ENCODE data around the gene KRTAP4-3.
"Not testable (repeated sequence)": the region's sequence is repeated elsewhere in the genome, so short reads cannot be mapped to it uniquely, and the experiment has no call there.

KRTAP4-3 gene

DNA sequence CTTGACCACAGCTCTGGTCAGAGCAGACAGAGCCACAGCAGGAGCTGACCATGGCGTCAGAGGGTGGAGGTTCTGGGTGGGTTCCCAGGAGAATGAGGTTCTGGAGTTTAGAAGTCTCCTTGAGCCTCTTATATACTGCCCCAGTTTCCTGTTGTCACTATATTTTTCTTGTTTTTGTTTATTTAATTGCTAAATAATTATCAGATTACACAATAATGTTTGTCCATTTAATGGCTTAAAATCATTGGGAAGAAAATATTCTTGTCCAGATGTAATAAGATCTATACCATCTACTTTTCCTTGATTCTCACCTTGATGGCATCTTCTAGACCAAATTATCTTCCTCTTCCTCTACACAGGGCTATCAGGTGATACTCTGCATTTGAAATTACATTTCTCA is at the start of gene KRTAP4-3:
Gene KRTAP4-3 (minus strand): TSS at position 101 of the 400 bp plus-strand sequence. CDS start 49 bp downstream, at position 52.
- DNase-seq (ENCODE audit: low read depth in 2 of 2), result no peak

DNA sequence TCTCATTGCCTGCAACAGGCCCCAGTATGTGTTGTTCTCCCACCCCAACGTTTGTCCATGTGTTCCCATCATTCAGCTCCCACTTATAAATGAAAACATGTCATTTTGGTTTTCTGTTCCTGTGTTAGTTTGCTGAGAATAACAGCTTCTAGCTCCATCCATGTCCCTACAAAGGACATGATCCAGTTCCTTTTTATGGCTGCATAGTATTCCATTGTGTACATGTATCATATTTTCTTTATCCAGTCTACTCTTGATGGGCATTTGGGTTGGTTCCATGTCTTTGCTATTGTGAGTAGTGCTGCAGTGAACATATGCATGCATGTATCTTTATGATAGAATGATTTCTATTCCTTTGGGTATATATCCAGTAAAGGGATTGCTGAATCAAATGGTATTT is 47.7 kb upstream of the KRTAP4-3 start:
- no peak for DNase-seq (ENCODE audit: low read depth in 2 of 2)

DNA sequence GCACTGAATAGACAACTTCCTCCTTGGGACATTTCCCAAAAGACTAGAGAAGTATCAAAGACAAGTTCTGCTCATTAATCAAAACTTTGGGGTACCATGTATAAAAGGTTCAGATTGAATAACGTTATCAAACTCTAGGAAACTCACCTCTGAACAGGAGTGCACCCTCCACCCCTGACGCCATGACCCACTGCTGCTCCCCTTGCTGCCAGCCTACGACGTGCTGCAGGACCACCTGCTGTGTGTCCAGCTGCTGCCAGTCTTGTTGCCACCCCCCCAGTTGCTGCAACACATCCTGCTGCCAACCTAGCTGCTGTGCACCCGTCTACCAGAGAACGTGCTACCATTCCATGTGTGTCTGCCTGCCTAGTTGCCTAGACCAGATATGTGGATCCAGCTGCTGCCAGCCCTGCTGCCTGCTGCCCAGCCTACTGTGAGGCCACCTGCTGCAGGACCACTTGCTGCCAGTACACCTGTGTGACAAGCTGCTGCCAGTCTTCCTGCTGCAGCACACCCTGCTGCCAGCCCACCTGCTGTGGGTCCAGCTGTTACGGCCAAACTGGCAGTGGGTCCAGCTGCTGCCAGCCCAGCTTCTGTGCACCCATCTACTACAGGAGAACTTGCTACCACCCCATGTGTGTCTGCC is 44.6 kb upstream of the KRTAP4-3 start:
- no peak for DNase-seq (ENCODE audit: low read depth in 2 of 2)

- no peak for DNase-seq (ENCODE audit: low read depth in 2 of 2)
Measured at GRCh38 chr17:41211845-41212466, 43.9 kb upstream of the KRTAP4-3 start.

- DNase-seq (ENCODE audit: low read depth in 2 of 2), result no peak
Measured at GRCh38 chr17:41199421-41200078, 31.5 kb upstream of the KRTAP4-3 start.

DNA sequence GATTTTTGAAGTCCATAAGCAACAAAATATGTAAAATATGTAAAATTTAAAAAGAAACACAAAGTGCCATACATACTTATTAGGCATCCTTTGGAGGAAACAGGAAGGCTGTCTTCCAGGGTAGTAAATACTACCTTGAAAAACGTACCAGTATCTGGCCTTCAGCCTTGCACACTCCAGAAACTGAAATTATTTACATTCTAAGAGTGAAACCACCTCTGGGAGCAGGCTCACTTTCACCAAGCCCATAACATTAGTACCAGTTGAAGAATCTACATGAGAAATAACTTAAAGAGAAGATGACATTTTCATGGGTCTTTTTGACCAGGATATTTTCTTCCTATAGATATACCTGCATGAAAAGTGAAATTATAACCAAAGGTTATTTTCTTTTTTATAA is 28.0 kb upstream of the KRTAP4-3 start:
- no peak for DNase-seq (ENCODE audit: low read depth in 2 of 2)

DNA sequence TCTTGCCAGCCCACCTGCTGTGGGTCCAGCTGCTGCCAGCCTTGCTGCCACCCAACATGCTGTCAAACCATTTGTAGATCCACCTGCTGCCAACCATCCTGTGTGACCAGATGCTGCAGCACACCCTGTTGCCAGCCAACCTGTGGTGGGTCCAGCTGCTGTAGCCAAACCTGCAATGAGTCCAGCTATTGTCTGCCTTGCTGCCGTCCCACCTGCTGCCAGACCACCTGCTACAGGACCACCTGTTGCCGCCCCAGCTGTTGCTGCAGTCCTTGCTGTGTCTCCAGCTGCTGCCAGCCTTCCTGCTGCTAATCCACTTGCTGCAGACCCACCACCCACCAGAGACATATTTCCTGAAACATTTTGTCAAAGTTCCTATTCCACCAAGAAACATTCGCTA is 22.3 kb upstream of the KRTAP4-3 start:
- DNase-seq (ENCODE audit: low read depth in 2 of 2), result no peak

DNA sequence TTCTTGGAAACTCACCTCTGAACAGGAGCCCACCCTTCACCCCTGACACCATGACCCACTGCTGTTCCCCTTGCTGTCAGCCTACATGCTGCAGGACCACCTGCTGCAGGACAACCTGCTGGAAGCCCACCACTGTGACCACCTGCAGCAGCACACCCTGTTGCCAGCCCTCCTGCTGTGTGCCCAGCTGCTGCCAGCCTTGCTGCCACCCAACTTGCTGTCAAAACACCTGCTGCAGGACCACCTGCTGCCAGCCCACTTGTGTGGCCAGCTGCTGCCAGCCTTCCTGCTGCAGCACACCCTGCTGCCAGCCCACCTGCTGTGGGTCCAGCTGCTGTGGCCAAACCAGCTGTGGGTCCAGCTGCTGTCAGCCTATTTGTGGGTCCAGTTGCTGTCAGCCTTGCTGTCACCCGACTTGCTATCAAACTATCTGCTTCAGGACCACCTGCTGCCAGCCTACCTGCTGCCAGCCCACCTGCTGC is 21.9 kb upstream of the KRTAP4-3 start, which contains the start of gene KRTAP9-1:
Gene KRTAP9-1 (plus strand): TSS at position 51 of the 482 bp plus-strand sequence. CDS start 0 bp downstream, at position 51.
- not testable (repeated sequence) for DNase-seq (ENCODE audit: low read depth in 2 of 2)

DNA sequence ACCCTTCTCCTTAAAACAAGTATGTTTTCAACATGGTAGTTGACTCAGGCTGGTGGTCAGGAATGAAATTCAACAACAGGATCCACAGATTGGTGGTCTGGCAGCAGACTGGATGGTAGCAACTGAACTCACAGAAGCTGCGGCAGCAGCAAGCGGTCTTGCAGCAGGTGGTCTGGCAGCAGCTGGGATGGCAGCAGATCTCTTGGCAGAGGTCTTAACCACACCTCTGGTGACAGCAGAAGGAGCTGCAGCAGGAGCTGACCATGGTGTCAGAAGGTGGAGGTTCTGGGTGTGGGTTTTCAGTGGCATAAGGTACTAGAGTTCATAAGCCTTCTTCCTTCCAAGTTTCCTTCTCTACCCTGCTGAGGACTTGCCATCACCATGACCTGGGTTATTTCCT is 18.9 kb upstream of the KRTAP4-3 start:
- no peak for DNase-seq (ENCODE audit: low read depth in 2 of 2)

- DNase-seq (ENCODE audit: low read depth in 2 of 2), result no peak
Measured at GRCh38 chr17:41185001-41185400, 17.0 kb upstream of the KRTAP4-3 start.

GRCh38 chr17:41184480-41184961 is 16.5 kb upstream of the KRTAP4-3 start, which contains the start of gene KRTAP4-1:
Gene KRTAP4-1, minus strand, starts transcription at chr17:41184911. Its CDS starts 57 bp downstream, at chr17:41184854.
- DNase-seq (ENCODE audit: low read depth in 2 of 2), result no peak

GRCh38 chr17:41178843-41179616 is 11.0 kb upstream of the KRTAP4-3 start:
- no peak for DNase-seq (ENCODE audit: low read depth in 2 of 2)

DNA sequence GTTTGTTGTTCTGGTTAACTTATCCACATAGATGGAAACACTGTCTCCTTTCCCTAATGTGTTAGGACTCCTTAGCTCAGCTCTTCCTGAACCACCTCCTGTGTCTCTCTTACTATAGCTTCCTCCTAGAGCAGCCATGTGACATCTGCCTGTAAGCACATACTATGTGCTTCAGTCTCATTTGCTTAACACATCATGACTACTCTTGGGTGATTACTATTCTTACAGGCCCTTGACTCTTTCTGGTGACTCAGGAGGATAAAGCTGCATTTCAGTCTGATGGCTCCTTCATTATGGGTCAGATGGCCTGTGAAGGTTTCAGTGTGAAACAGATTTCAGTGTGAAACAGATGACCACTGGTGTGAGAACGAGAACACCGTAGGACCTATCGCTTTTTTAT is 10.3 kb upstream of the KRTAP4-3 start:
- DNase-seq (ENCODE audit: low read depth in 2 of 2), result no peak

DNA sequence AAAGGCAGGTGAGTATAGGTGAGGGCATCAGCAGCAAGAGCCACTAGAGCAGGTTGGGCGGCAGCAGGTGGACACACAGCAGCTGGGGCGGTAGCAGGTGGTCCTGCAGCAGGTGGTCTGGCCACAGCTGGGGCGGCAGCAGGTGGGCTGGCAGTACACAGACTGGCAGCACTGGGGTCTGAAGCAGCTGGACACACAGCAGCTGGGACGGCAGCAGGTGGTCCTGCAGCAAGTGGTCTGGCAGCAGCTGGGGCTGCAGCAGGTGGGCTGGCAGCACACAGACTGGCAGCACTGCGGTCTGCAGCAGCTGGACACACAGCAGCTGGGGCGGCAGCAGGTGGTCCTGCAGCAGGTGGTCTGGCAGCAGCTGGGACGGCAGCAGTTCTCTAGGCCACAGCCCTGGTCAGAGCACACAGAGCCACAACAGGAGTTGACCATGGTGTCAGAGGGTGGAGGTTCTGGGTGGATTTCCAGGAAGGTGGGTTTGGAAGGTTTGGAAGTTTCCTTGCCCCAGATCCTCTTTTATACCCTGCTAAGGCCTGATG is 9.8 kb upstream of the KRTAP4-3 start, which contains the start of gene KRTAP4-2:
Gene KRTAP4-2 (minus strand): TSS at position 495 of the 545 bp plus-strand sequence. CDS start 57 bp downstream, at position 438.
- no peak for DNase-seq (ENCODE audit: low read depth in 2 of 2)

DNA sequence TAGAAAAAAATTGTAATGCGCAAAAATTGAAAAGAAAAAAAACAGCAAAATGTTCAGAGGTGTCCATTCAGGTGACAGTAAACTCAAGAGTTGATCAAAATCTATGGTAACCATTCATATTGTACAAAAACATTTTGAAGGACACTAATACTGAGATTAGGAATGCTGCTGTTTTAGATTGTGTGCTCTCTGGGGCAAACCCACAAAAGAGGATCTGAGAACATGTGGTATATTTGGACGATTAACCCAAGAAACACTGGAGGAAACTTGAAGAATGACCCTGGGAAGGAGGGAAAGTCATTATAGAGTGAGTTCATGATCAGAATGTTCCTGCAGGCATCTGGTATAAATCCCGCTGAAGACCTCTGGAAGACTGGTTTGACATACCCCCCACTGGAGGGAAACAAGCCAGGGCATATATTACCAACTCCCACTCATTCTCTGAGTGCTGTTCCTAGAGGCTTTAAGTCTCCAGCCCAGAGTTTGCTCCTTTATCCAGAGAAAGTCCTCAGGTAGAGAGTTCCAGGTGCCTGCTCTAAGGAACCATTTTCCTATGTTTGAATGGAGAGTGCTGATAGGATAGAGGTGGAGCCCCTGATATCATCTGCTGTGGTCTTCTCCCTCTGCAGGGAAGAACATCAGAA is 8.8 kb upstream of the KRTAP4-3 start:
- DNase-seq (ENCODE audit: low read depth in 2 of 2), result no peak

DNA sequence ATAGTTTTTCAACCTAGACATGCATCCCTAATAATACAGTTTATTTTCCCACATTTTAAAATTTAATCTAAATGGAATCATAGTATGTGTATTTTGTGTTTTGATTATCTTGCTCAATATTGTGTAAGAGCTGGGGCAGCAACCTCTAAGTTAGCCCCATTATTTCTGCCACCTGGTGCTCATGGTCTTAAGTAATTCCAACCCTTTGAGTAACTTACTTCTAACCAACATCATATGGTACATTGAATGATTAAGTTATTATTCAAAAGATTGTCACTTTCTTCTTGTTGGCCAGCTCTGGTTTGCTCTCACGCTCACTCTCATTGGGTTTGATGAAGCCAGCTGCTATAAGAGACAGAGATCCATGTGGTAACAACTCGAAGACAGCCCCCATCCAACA is 3.9 kb upstream of the KRTAP4-3 start:
- DNase-seq (ENCODE audit: low read depth in 2 of 2), result no peak

GRCh38 chr17:41167561-41167960 is 460 bp downstream of the KRTAP4-3 start:
- no peak for DNase-seq (ENCODE audit: low read depth in 2 of 2)

- DNase-seq (ENCODE audit: low read depth in 2 of 2), result no peak
Measured at GRCh38 chr17:41163828-41164227, 4.2 kb downstream of the KRTAP4-3 start.

- no peak for DNase-seq (ENCODE audit: low read depth in 2 of 2)
Measured at GRCh38 chr17:41160648-41161047, 7.4 kb downstream of the KRTAP4-3 start, which contains the start of gene KRTAP4-4. Gene KRTAP4-4, minus strand, starts transcription at chr17:41160748. Its CDS starts 57 bp downstream, at chr17:41160691.

DNA sequence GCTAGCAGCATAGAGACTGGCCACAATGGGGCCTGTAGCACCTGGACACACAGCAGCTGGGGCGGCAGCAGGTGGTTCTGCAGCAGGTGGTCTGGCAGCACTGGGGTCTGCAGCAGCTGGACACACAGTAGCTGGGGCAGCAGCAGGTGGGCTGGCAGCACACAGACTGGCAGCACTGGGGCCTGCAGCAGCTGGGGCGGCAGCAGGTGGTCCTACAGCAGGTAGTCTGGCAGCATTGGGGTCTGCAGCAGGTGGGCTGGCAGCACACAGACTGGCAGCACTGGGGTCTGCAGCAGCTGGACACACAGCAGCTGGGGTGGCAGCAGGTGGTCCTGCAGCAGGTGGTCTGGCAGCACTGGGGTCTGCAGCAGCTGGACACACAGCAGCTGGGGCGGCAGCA is 7.8 kb downstream of the KRTAP4-3 start:
- not testable (repeated sequence) for DNase-seq (ENCODE audit: low read depth in 2 of 2)

DNA sequence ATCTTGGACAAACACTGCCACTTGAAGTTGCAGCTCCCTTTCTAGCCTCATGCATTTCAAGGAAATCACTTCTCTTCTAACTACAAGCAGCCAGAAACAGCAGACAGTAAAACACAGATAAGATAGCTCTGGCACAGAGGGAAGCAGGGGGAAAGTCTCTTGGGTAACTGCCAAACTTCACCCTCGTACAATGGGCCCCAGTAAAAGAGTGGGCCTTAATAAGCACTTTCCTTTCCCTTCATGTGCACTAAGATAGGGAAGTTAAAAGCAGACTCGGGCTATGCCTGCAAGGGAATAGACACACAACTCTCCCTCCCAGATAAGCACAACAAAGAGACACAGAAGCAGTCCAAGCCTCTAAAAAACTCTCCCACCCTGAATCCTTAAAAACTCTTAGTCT is 14.2 kb downstream of the KRTAP4-3 start:
- no peak for DNase-seq (ENCODE audit: low read depth in 2 of 2)

Measured in stimulated activated CD8-positive, alpha-beta memory T cell treated with anti-CD3 and anti-CD28 coated beads, Interleukin-15, amount 100 ng/mL, for 48 hours (primary cell).